ENCODE data around the gene ATL2. TPM values are rescaled to one million over a fixed set of nuclear protein-coding genes. Genes with fewer than 3 reads are reported as not detected.
A peak's percentile ranks its signal among the peaks of the same experiment; 100 is the strongest.
"Not testable (repeated sequence)": the region's sequence is repeated elsewhere in the genome, so short reads cannot be mapped to it uniquely, and the experiment has no call there.

The ATL2 gene
- 34.4 and 48.5 TPM in 2 replicates for total RNA-seq

GRCh38 chr2:38377050-38377828 lies at the start of gene ATL2:
Gene ATL2 (minus strand): TSS chr2:38377273. CDS start chr2:38377260, 13 bp downstream.
- peak; percentile 33 for DNase-seq (ENCODE audit: extremely low read depth, low read depth, low spot score)

- no peak for DNase-seq (ENCODE audit: extremely low read depth, low read depth, low spot score)
Measured at GRCh38 chr2:38423763-38424162, 46.7 kb upstream of the ATL2 start.

- DNase-seq (ENCODE audit: extremely low read depth, low read depth, low spot score): no peak
Measured at GRCh38 chr2:38421274-38422056, 44.4 kb upstream of the ATL2 start.

- DNase-seq (ENCODE audit: extremely low read depth, low read depth, low spot score): no peak
Measured at GRCh38 chr2:38419499-38419898, 42.4 kb upstream of the ATL2 start.

GRCh38 chr2:38418735-38419134 lies 41.7 kb upstream of the ATL2 start:
- DNase-seq (ENCODE audit: extremely low read depth, low read depth, low spot score): no peak

GRCh38 chr2:38417745-38418689 lies 40.9 kb upstream of the ATL2 start:
- DNase-seq (ENCODE audit: extremely low read depth, low read depth, low spot score): no peak

- no peak for DNase-seq (ENCODE audit: extremely low read depth, low read depth, low spot score)
Measured at GRCh38 chr2:38416296-38417036, 39.4 kb upstream of the ATL2 start.

- no peak for DNase-seq (ENCODE audit: extremely low read depth, low read depth, low spot score)
Measured at GRCh38 chr2:38415728-38416291, 38.7 kb upstream of the ATL2 start.

GRCh38 chr2:38415023-38415422 lies 38.0 kb upstream of the ATL2 start:
- DNase-seq (ENCODE audit: extremely low read depth, low read depth, low spot score): no peak

GRCh38 chr2:38412235-38412871 lies 35.3 kb upstream of the ATL2 start:
- DNase-seq (ENCODE audit: extremely low read depth, low read depth, low spot score): not testable (repeated sequence)

GRCh38 chr2:38409156-38410102 lies 32.4 kb upstream of the ATL2 start:
- no peak for DNase-seq (ENCODE audit: extremely low read depth, low read depth, low spot score)

GRCh38 chr2:38407111-38407682 lies 30.1 kb upstream of the ATL2 start:
- DNase-seq (ENCODE audit: extremely low read depth, low read depth, low spot score): peak; percentile 12

- no peak for DNase-seq (ENCODE audit: extremely low read depth, low read depth, low spot score)
Measured at GRCh38 chr2:38406597-38407110, 29.6 kb upstream of the ATL2 start.

- no peak for DNase-seq (ENCODE audit: extremely low read depth, low read depth, low spot score)
Measured at GRCh38 chr2:38405917-38406596, 29.0 kb upstream of the ATL2 start.

- no peak for DNase-seq (ENCODE audit: extremely low read depth, low read depth, low spot score)
Measured at GRCh38 chr2:38400513-38400912, 23.4 kb upstream of the ATL2 start.

- DNase-seq (ENCODE audit: extremely low read depth, low read depth, low spot score): no peak
Measured at GRCh38 chr2:38398739-38399138, 21.7 kb upstream of the ATL2 start.

- DNase-seq (ENCODE audit: extremely low read depth, low read depth, low spot score): no peak
Measured at GRCh38 chr2:38394903-38395341, 17.8 kb upstream of the ATL2 start.

Measured in glomerular endothelial cell (primary cell).